Activated CD8-positive, alpha-beta memory T cell treated with anti-CD3 and anti-CD28 coated beads, Interleukin-2, amount 50 U/mL, for 24 hours (primary cell): ENCODE measurements around the gene RSRP1.
"Not testable (repeated sequence)": the region's sequence is repeated elsewhere in the genome, so short reads cannot be mapped to it uniquely, and the experiment has no call there.

Experiments used
- DNase-seq: peaks from one replicate; pipeline ENCODE4 v3.0.0-alpha.2; 2020; ENCODE audit errors: extremely low read depth

RSRP1 gene

GRCh38 chr1:25256578-25256965 lies 9.3 kb upstream of the RSRP1 start:
- DNase-seq: no peak

- DNase-seq: no peak
Measured at GRCh38 chr1:25255706-25256577, 8.7 kb upstream of the RSRP1 start.

GRCh38 chr1:25253911-25254310 lies 6.7 kb upstream of the RSRP1 start:
- DNase-seq: no peak

GRCh38 chr1:25247829-25248754 lies 838 bp upstream of the RSRP1 start:
- DNase-seq: no peak

- DNase-seq: no peak
Measured at GRCh38 chr1:25246600-25247023, 642 bp downstream of the RSRP1 start.

- DNase-seq: no peak
Measured at GRCh38 chr1:25245809-25246599, 1.2 kb downstream of the RSRP1 start.

- DNase-seq: no peak
Measured at GRCh38 chr1:25245393-25245792, 1.9 kb downstream of the RSRP1 start.

GRCh38 chr1:25243907-25244306 lies 3.3 kb downstream of the RSRP1 start:
- no peak for DNase-seq

GRCh38 chr1:25239681-25240541 lies 7.3 kb downstream of the RSRP1 start:
- peak; percentile 79 for DNase-seq

- DNase-seq: no peak
Measured at GRCh38 chr1:25238046-25238445, 9.2 kb downstream of the RSRP1 start.

GRCh38 chr1:25236261-25236660 lies 11.0 kb downstream of the RSRP1 start:
- DNase-seq: not testable (repeated sequence)

- DNase-seq: not testable (repeated sequence)
Measured at GRCh38 chr1:25235411-25235810, 11.8 kb downstream of the RSRP1 start.

GRCh38 chr1:25232866-25233784 lies 14.1 kb downstream of the RSRP1 start:
- DNase-seq: peak; percentile 33

GRCh38 chr1:25232027-25232865 lies 15.0 kb downstream of the RSRP1 start, which contains the start of gene SYF2:
Gene SYF2, minus strand, starts transcription at chr1:25232502. Its CDS starts 35 bp downstream, at chr1:25232467.
- DNase-seq: peak; percentile 89

GRCh38 chr1:25223471-25223870 lies 23.8 kb downstream of the RSRP1 start:
- DNase-seq: no peak

GRCh38 chr1:25222606-25223005 lies 24.6 kb downstream of the RSRP1 start:
- DNase-seq: no peak

GRCh38 chr1:25220666-25221065 lies 26.6 kb downstream of the RSRP1 start:
- DNase-seq: no peak

- DNase-seq: no peak
Measured at GRCh38 chr1:25219661-25220251, 27.5 kb downstream of the RSRP1 start.
